WTC11 (cell line): ENCODE measurements around the gene APOA4.

ENCODE experiments used
- JAZF1 ChIP-seq: fragments of 250-450 bp; sonication (Bioruptor Pico); IDR thresholded peaks from 2 replicates; pipeline ENCODE4 v1.9.0; 2021; ENCODE audit warnings: moderate library complexity, mild to moderate bottlenecking, inconsistent platforms
- MXD4 ChIP-seq: fragments of 250-450 bp; sonication (Bioruptor Pico); IDR thresholded peaks from 2 replicates; pipeline ENCODE4 v1.8.0; 2021; ENCODE audit warnings: mild to moderate bottlenecking, moderate library complexity, borderline replicate concordance
- NFYB ChIP-seq: sonication (generic); formaldehyde crosslinking; conservative IDR thresholded peaks from 2 replicates; pipeline ENCODE4 v1.8.0; 2022; ENCODE audit warnings: low read depth, missing genetic modification reagents
- TCF7 ChIP-seq: sonication (generic); formaldehyde crosslinking; IDR thresholded peaks from 2 replicates; pipeline ENCODE4 v1.8.0; 2022; ENCODE audit warnings: mild to moderate bottlenecking, low read depth, missing genetic modification reagents, moderate library complexity
- ZNF121 ChIP-seq: sonication (generic); formaldehyde crosslinking; IDR thresholded peaks from 2 replicates; pipeline ENCODE4 v1.8.0; 2023; ENCODE audit warnings: missing genetic modification reagents
- TF ChIP-seq, protein P1 (sequence below): fragments of 200-600 bp; IDR thresholded peaks from 2 replicates; pipeline ENCODE4 v1.8.0; 2022; ENCODE audit warnings: antibody characterized with exemption

DNA sequence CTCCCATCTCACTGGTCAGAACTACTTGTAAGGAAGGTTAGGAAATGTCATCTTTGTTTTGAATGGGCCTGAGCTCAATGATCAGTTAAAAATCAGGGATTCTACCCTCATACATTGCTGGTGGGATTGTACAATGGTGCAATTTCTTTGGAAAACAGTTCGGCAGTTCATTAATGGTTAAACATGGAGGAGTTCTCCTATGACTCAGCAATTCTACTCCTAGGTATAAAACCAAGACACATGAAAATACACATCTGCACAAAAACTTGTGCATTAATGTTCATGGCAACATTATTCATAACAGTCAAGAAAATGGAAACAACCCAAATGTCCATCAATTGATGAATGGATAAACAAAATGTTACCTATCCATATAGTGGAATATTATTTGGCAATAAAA is 26.6 kb downstream of the APOA4 start:
- no peak for TF ChIP-seq ZNF121
- no peak for TF ChIP-seq JAZF1 (CRISPR knock-in tag)
- TF ChIP-seq TCF7, result no peak
- TF ChIP-seq, protein P1, sequence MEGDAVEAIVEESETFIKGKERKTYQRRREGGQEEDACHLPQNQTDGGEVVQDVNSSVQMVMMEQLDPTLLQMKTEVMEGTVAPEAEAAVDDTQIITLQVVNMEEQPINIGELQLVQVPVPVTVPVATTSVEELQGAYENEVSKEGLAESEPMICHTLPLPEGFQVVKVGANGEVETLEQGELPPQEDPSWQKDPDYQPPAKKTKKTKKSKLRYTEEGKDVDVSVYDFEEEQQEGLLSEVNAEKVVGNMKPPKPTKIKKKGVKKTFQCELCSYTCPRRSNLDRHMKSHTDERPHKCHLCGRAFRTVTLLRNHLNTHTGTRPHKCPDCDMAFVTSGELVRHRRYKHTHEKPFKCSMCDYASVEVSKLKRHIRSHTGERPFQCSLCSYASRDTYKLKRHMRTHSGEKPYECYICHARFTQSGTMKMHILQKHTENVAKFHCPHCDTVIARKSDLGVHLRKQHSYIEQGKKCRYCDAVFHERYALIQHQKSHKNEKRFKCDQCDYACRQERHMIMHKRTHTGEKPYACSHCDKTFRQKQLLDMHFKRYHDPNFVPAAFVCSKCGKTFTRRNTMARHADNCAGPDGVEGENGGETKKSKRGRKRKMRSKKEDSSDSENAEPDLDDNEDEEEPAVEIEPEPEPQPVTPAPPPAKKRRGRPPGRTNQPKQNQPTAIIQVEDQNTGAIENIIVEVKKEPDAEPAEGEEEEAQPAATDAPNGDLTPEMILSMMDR, result no peak
- no peak for TF ChIP-seq NFYB (CRISPR knock-in tag)
- no peak for TF ChIP-seq MXD4
